Measurements from ENCODE around the gene CSNK2B. TPM values are rescaled to one million over a fixed set of nuclear protein-coding genes. Genes with fewer than 3 reads are reported as not detected.

Gene CSNK2B
- polyA plus RNA-seq, 1 experiment: 94.9 TPM

DNA sequence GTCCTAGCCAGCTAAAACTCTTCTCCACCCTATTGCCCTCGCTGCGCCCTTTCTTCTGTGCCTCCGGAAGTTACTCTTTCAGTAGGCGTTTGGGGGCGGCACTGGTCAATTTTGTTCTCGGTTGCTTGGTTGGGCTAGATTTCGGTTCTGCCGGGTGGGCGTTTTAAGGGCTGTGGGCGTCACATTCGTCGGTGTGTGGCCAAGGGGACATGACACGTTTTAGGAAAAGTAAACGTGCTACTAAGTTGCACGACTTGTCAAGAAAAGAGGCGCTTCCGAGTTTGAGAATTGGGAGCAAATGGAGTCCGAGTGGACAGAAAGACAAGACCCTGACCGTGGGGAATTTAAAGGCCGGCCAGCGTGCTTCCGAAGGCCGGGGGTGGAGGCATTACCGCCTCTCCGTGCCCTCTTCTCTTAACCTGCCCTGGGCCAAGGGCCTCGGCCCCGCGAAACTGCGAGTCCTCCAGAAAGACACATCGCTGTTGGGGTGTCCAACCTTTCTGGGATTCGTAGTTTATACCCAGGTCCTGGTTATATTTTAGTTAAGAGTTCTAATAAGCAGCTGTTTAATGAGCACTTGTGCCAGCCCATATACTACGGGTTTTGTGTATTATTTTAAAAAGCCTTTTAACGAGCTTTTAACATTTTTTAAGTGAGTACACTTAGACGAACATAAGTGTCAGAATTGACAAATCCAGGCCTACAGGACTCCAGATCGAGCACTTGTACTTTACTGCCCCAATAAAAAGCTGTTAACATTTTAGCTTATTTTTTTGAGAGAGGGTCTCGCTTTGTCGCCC lies 12.8 kb upstream of the CSNK2B start:
- Histone ChIP-seq H3K27me3 (ENCODE audit: control insufficient read depth, insufficient read depth, low read length) (no peaks in the 10 kb centered on the region), H3K4me3 (ENCODE audit: low read depth, low read length) (peak overlapping the region; percentile 77), H3K36me3 (ENCODE audit: control insufficient read depth, insufficient read depth, low read length) (peaks cover 12% of the 10 kb centered on the region)
- ChIA-PET POLR2A (interaction anchor here (0.6 to 1.2 kb wide), 3 partner anchors 10 to 31 kb away, joined by 3 read pairs; no protein-coding TSS in a partner anchor), CTCF (interaction anchor here (0.7 to 2.3 kb wide), 6 partner anchors 8 to 174 kb away, joined by 3 to 15 read pairs (median 4); partner anchors contain the start of genes ATP6V1G2, C6orf47 and HSPA1B)
- TF ChIP-seq, protein P1, sequence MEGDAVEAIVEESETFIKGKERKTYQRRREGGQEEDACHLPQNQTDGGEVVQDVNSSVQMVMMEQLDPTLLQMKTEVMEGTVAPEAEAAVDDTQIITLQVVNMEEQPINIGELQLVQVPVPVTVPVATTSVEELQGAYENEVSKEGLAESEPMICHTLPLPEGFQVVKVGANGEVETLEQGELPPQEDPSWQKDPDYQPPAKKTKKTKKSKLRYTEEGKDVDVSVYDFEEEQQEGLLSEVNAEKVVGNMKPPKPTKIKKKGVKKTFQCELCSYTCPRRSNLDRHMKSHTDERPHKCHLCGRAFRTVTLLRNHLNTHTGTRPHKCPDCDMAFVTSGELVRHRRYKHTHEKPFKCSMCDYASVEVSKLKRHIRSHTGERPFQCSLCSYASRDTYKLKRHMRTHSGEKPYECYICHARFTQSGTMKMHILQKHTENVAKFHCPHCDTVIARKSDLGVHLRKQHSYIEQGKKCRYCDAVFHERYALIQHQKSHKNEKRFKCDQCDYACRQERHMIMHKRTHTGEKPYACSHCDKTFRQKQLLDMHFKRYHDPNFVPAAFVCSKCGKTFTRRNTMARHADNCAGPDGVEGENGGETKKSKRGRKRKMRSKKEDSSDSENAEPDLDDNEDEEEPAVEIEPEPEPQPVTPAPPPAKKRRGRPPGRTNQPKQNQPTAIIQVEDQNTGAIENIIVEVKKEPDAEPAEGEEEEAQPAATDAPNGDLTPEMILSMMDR (IDR thresholded peaks at IDR 0.05; ENCODE audit: insufficient read depth, low read depth, low read length): peak; percentile 17; the same call in 1 of the 2 replicates
- no peak for DNase-seq (ENCODE audit: low read depth)

DNA sequence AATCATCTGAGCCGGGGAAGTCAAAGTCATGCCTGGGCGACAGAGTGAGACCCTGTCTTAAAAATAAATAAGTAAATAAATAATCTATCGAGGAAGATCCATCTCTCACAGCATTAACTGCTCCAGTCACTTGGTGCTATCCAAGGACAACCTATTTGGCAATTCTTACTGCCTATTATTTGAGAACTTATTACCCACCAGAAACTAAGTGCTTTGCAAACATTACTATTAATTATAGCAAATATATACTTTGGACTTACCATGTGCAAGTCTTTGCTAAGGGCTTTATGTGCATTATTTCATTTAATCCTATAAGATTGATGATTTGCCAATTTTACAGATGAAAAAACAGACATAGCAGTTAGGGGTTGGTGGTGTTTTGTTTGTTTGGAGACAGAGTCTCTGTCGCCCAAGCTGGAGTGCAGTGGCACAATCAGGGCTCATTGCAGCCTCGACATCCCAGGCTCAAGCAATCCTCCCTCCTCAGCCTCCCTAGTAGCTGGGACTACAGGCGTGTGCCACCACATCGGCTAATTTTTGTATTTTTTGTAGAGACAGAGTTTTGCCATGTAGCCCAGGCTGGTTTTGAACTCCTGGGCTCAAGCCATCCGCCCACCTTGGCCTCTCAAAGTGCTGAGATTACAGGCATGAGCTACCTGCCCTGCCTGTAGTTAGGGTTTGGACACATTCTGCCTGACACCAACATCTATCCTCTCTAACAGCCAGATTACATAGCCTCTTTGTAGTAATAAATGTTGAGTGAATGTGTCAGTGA lies 11.1 kb upstream of the CSNK2B start:
- Histone ChIP-seq H3K36me3 (ENCODE audit: control insufficient read depth, insufficient read depth, low read length) (peaks cover 4% of the 10 kb centered on the region; the same call in 1 of the 2 replicates), H3K4me3 (ENCODE audit: low read depth, low read length) (no peak overlapping the region), H3K27me3 (ENCODE audit: control insufficient read depth, insufficient read depth, low read length) (no peaks in the 10 kb centered on the region)
- CTCF ChIA-PET: interaction anchor here (0.7 kb wide), 1 partner anchor 10 kb away, joined by 4 read pairs; the partner anchor contains the start of gene GPANK1
- DNase-seq (ENCODE audit: low read depth): no peak
- POLR2A ChIA-PET: no interaction called here
- TF ChIP-seq, protein P1 (IDR thresholded peaks at IDR 0.05; ENCODE audit: insufficient read depth, low read depth, low read length): no peak

- Histone ChIP-seq H3K27me3 (ENCODE audit: control insufficient read depth, insufficient read depth, low read length) (no peaks in the 10 kb centered on the region), H3K36me3 (ENCODE audit: control insufficient read depth, insufficient read depth, low read length) (peaks cover 4% of the 10 kb centered on the region; the same call in 1 of the 2 replicates), H3K4me3 (ENCODE audit: low read depth, low read length) (no peak within 1 kb of the TSS)
- no peak for DNase-seq (ENCODE audit: low read depth)
- TF ChIP-seq, protein P1 (IDR thresholded peaks at IDR 0.05; ENCODE audit: insufficient read depth, low read depth, low read length): no peak
- ChIA-PET CTCF (interaction anchor here (0.7 kb wide), 1 partner anchor 9 kb away, joined by 4 read pairs; the partner anchor contains the start of gene GPANK1), POLR2A (no interaction called here)
Observed at GRCh38 chr6:31655349-31656237, 10.3 kb upstream of the CSNK2B start, which contains the start of gene APOM. APOM (plus strand) TSS chr6:31655894; CDS start chr6:31655967, 73 bp downstream.

DNA sequence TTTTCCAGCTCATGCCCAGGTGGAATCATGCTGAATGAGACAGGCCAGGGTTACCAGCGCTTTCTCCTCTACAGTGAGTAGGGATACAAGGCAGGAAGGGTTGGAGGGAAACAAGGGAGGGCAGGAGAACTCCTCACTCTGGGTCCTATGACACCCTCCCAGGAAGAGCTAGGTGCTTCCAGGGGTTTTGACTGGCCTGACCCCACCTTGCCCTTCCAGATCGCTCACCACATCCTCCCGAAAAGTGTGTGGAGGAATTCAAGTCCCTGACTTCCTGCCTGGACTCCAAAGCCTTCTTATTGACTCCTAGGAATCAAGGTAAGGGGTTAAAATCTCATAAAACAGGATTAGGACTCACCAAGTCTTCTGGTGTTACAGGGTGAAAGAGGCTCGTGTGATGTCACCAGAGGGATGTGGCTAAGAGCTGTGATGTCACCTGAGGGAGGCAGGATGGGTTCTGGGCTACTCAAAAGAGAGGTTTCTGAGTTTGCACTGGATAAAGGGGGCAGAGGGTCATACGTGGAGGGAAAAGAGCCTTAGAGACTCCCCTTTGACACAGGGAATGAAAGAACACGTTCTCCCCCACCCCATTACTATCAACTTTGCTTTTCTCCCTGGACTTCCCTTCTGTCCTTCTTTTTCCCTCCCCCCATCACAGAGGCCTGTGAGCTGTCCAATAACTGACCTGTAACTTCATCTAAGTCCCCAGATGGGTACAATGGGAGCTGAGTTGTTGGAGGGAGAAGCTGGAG lies 8.3 kb upstream of the CSNK2B start:
- ChIA-PET POLR2A (no interaction called here), CTCF (no interaction called here)
- TF ChIP-seq, protein P1 (IDR thresholded peaks at IDR 0.05; ENCODE audit: insufficient read depth, low read depth, low read length): no peak
- DNase-seq (ENCODE audit: low read depth): no peak
- Histone ChIP-seq H3K36me3 (ENCODE audit: control insufficient read depth, insufficient read depth, low read length) (peaks cover 8% of the 10 kb centered on the region), H3K4me3 (ENCODE audit: low read depth, low read length) (no peak overlapping the region), H3K27me3 (ENCODE audit: control insufficient read depth, insufficient read depth, low read length) (no peaks in the 10 kb centered on the region)

All from BJ (cell line).